ENCODE data around the gene BCL7A. TPM values are rescaled to one million over a fixed set of nuclear protein-coding genes. Genes with fewer than 3 reads are reported as not detected.

BCL7A gene
- total and polyA plus RNA-seq, 10 of the 15 experiments (the other 5 are each of a cell fraction or from before 2014, with no cell fraction given), result 0.37 to 17.2 (median 11.7) TPM

DNA sequence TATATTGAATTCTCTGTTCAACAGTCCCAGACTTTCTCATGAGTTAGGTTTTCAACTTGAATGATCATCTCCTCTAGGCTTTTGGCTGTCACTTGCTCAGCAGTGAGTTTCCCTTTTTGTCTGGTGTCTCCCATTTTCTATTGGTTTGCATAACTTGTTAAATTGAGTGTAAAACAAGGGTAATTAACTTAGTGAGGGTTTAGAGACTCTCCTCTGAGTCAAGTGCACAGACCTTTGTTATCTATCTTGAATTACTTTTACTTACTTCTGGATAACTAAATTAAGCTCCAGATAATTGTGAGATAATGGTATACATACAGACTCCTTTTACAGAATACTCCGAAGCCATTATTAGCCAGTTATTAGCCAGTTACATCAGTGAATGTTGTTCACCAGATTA is 78.9 kb downstream of the BCL7A start:
- peaks cover 8% of the 10 kb centered on the region for H3K4me1 ChIP-seq (ENCODE audit: control insufficient read depth, insufficient read depth, low read length)
- DNase-seq (ENCODE audit: low read depth, low spot score) (no peak), FAIRE-seq (no peak), ATAC-seq (no peak)
- H3K27ac ChIP-seq (ENCODE audit: control insufficient read depth, insufficient read depth), result no peak overlapping the region
- no TSS peak for BruUV-seq (replicated peaks)
- WGBS (ENCODE audit: insufficient coverage, insufficient replicate concordance, low lambda C conversion rate, missing lambda C conversion rate), result 23% methylated on average over 1 of the region's 1 CpG
- H3K4me3 ChIP-seq, result no peak overlapping the region
- no peaks in the 10 kb centered on the region for H4K20me1 ChIP-seq (ENCODE audit: control insufficient read depth, insufficient read depth)
- H3K9me3 ChIP-seq (replicated peaks; ENCODE audit: control insufficient read depth, insufficient read depth, low read length), result no peaks in the 10 kb centered on the region
- no peaks in the 10 kb centered on the region for H3K27me3 ChIP-seq (replicated peaks in 1 of 2; ENCODE audit: control insufficient read depth in 2 of 2, insufficient read depth in 2 of 2, low read length in 1 of 2)
- ChIA-PET RAD21 (ENCODE audit: unreplicated experiment) (interaction anchor here (1.2 kb wide), 1 partner anchor 18 kb away, joined by 3 read pairs; no protein-coding TSS in a partner anchor), CTCF (interaction anchor here (1.3 kb wide), 1 partner anchor 37 kb away, joined by 3 read pairs; no protein-coding TSS in a partner anchor), POLR2A (interaction anchor here (0.6 kb wide), 1 partner anchor 12 kb away, joined by 3 read pairs; no protein-coding TSS in a partner anchor), SMC1A (ENCODE audit: uncharacterized antibody, unreplicated experiment) (interaction anchor here (0.9 to 1.2 kb wide), 2 partner anchors 19 to 116 kb away, joined by 3 to 5 read pairs; no protein-coding TSS in a partner anchor)
- no peaks in the 10 kb centered on the region; a peak in 1 of 4 replicates for H3K36me3 ChIP-seq (ENCODE audit: control insufficient read depth in 2 of 2, insufficient read depth in 2 of 2, low read length in 1 of 2)
- no peak overlapping the region for H3K4me2 ChIP-seq (ENCODE audit: control insufficient read depth, insufficient read depth)
- no peak for TF ChIP-seq ZNF384 (IDR thresholded peaks at IDR 0.05; ENCODE audit: borderline replicate concordance, low read depth, low read length)
- no peak for TF ChIP-seq SREBF1 (IDR thresholded peaks at IDR 0.05; ENCODE audit: low read length)
- TF ChIP-seq NRF1 (conservative IDR thresholded peaks at IDR 0.05; ENCODE audit: low read depth, low read length), result no peak
- TF ChIP-seq MYB (IDR thresholded peaks at IDR 0.05; ENCODE audit: borderline replicate concordance, low read depth, low read length), result no peak
- intact Hi-C loops (cut with micrococcal nuclease; ENCODE audit: unreplicated experiment) (no loop called here), in situ Hi-C loops (cut with MboI) (no loop called here)
- H3K79me2 ChIP-seq (ENCODE audit: control insufficient read depth, insufficient read depth, low read length), result no peaks in the 10 kb centered on the region; the same call in 1 of the 2 replicates
- no peak overlapping the region for H2AFZ ChIP-seq (ENCODE audit: control insufficient read depth, low read depth, low read length)
- H3K9ac ChIP-seq (ENCODE audit: control insufficient read depth, insufficient read depth, low read length), result no peak overlapping the region

GRCh38 chr12:122102331-122102730 is 80.6 kb downstream of the BCL7A start:
- in situ Hi-C loops (cut with MboI), result no loop called here
- no peaks in the 10 kb centered on the region for H4K20me1 ChIP-seq (ENCODE audit: control insufficient read depth, insufficient read depth)
- RAD21 ChIA-PET (ENCODE audit: unreplicated experiment), result no interaction called here
- TF ChIP-seq TCF12 (IDR thresholded peaks at IDR 0.05; ENCODE audit: low read depth, low read length) (no peak), NR2F1 (conservative IDR thresholded peaks at IDR 0.05) (no peak), RUNX3 (IDR thresholded peaks at IDR 0.05; ENCODE audit: low read length) (no peak), YY1 (IDR thresholded peaks at IDR 0.05; ENCODE audit: low read depth, low read length) (no peak), ZNF592 (IDR thresholded peaks at IDR 0.05) (no peak), ZBED1 (IDR thresholded peaks at IDR 0.05; ENCODE audit: borderline replicate concordance) (no peak), CEBPB (IDR thresholded peaks at IDR 0.05; ENCODE audit: borderline replicate concordance in 1 of 2, low read depth in 2 of 2, low read length in 2 of 2) (no peak), ZNF384 (IDR thresholded peaks at IDR 0.05; ENCODE audit: borderline replicate concordance, low read depth, low read length) (no peak), NFXL1 (IDR thresholded peaks at IDR 0.05; ENCODE audit: borderline replicate concordance) (no peak)
- TF ChIP-seq, protein P1, sequence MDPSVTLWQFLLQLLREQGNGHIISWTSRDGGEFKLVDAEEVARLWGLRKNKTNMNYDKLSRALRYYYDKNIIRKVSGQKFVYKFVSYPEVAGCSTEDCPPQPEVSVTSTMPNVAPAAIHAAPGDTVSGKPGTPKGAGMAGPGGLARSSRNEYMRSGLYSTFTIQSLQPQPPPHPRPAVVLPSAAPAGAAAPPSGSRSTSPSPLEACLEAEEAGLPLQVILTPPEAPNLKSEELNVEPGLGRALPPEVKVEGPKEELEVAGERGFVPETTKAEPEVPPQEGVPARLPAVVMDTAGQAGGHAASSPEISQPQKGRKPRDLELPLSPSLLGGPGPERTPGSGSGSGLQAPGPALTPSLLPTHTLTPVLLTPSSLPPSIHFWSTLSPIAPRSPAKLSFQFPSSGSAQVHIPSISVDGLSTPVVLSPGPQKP (IDR thresholded peaks at IDR 0.05; ENCODE audit: low read depth, low read length), result no peak

More at GRCh38 chr12:122102331-122102730, 80.6 kb downstream of the BCL7A start:
- Histone ChIP-seq H3K27ac (ENCODE audit: control insufficient read depth, insufficient read depth) (no peak overlapping the region), H2AFZ (ENCODE audit: control insufficient read depth, low read depth, low read length) (no peak overlapping the region), H3K4me3 (no peak overlapping the region), H3K4me1 (ENCODE audit: control insufficient read depth, insufficient read depth, low read length) (peaks cover 8% of the 10 kb centered on the region), H3K36me3 (ENCODE audit: control insufficient read depth in 2 of 2, insufficient read depth in 2 of 2, low read length in 1 of 2) (no peaks in the 10 kb centered on the region; a peak in 1 of 4 replicates), H3K9ac (ENCODE audit: control insufficient read depth, insufficient read depth, low read length) (no peak overlapping the region), H3K27me3 (replicated peaks in 1 of 2; ENCODE audit: control insufficient read depth in 2 of 2, insufficient read depth in 2 of 2, low read length in 1 of 2) (no peaks in the 10 kb centered on the region), H3K79me2 (ENCODE audit: control insufficient read depth, insufficient read depth, low read length) (no peaks in the 10 kb centered on the region; the same call in 1 of the 2 replicates), H3K4me2 (ENCODE audit: control insufficient read depth, insufficient read depth) (no peak overlapping the region), H3K9me3 (replicated peaks; ENCODE audit: control insufficient read depth, insufficient read depth, low read length) (no peaks in the 10 kb centered on the region)
- no peak for FAIRE-seq
- DNase-seq (ENCODE audit: low read depth, low spot score), result no peak
- 72% methylated on average over 3 of the region's 3 CpGs for WGBS (ENCODE audit: insufficient coverage, insufficient replicate concordance, low lambda C conversion rate, missing lambda C conversion rate)
- no peak for ATAC-seq
- SMC1A ChIA-PET (ENCODE audit: uncharacterized antibody, unreplicated experiment), result interaction anchor here (0.6 to 1.6 kb wide), 2 partner anchors 14 to 21 kb away, joined by 3 to 7 read pairs; no protein-coding TSS in a partner anchor
- intact Hi-C loops (cut with micrococcal nuclease; ENCODE audit: unreplicated experiment), result no loop called here
- CTCF ChIA-PET, result interaction anchor here (1.0 to 2.3 kb wide), 2 partner anchors 14 to 48 kb away, joined by 3 to 6 read pairs; no protein-coding TSS in a partner anchor
- POLR2A ChIA-PET, result no interaction called here
- BruUV-seq (replicated peaks), result no TSS peak

Measured in GM12878 (cell line).